Stimulated activated CD4-positive, alpha-beta T cell treated with anti-CD3 and anti-CD28 coated beads, Interleukin-1b, Interleukin-23, amount 100 ng/mL, for 48 hours (primary cell): ENCODE data around the gene ACTR1A.
"Not testable (repeated sequence)": the region's sequence is repeated elsewhere in the genome, so short reads cannot be mapped to it uniquely, and the experiment has no call there.

Experiments
- DNase-seq: peaks from one replicate; pipeline ENCODE4 v3.0.0-alpha.2; 2020

The ACTR1A gene

DNA sequence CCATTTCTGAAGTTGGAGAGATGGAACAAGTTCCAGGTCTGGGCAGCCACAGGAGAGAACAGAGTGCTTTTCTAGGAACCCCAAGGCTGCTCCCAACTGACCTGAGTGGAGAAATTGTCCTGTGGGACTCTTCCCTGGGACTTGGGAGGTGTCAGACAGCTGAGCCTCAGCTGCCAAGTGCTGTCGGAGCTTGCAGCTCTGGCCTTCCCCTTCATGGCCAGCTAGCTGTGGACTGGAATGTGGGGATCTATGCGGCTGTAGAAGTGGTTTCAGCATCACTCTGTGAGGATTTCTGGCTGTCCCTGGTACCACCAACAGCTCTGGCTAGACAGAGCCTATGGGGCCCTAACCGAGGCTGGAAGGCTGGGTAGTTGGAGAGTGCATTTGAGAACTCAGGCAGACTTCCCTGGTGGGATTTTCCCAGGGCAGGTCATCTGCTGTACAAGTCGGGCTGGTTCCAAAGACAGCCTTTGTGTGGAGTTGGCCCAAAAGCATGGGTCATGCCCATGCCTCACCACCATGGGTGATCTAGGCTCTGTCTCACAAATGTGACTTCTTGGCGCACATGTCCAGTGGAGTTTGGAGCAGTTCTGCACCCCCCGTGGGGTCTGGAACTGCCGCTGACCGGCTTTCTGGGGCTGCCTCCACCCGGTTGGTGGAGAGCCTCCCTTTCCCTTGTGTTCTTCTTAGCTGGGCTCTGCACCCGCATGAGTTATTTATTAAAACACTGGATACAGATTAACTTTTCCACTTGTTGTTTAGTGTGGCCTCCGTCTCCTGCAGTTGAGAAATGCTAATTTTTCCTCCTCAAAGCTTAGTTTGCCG, 12.2 kb upstream of the ACTR1A start:
- no peak for DNase-seq

DNA sequence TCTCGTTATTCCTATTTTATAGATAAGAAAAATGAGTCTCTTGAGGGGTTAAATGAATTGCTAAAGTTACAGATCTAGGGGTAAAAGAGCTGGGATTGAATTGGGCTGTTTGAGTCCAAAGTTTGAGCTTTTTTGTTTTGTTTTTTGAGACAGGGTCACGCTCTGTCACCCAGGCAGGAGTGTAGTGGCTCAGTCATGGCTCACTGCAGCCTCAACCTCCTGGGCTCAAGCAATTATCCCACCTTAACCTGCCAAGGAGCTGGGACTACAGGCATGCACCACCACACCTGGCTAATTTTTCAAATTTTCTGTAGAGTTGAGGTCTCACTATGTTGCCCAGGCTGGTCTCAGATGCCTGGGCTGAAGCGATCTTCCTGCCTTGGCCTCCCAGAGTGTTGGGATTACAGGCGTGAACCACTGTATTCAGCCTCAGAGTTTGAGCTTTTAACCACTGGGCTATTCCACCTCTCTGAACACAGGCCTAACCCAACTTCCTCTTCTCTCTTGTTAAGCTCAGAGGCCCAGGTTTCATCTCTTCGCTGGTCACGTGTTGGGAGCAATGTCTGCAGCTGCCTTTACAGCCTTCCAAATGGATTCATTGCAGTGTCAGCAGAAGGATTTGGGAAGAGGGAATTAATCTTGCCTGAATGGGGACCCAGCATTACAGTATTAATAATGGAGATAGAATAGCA, 9.2 kb upstream of the ACTR1A start:
- DNase-seq: no peak

DNA sequence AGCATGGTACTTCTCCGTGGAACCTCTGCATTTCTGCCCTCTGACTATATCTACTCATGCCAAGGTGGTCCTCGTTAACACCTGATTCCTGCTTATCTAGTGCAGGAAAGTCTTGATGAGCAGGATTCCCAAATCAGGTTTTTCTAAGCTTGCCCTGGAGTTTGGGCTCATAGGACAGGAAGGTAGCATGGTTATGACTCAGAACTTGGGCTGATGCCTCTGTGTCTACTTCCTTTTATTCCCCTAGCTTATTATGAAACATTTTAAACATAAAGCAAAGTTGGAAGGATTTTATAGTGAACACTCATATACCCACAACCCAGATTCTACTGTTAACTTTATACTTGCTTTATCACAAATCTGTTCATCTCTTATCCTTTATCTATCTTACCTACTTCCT, 6.9 kb upstream of the ACTR1A start:
- DNase-seq: no peak

DNA sequence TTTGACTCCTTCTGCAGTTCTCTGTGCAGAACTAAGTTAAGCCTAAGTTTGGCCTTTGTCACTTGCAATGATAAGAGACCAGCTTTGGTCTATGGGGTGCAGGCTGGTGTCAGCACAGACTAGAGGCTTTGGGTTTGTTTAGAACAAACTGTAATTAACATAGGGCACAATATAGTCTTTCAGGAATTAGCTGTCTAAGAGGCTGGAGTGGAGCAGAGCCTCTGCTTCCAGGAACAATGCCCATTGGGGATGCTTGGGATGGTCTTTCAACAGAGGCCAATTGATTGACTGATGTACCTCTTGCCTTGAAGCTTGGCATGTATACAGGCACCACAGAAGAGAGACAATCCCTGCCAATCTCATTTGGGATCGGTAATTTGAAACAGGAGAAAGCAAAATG, 6.0 kb upstream of the ACTR1A start:
- DNase-seq: no peak

DNA sequence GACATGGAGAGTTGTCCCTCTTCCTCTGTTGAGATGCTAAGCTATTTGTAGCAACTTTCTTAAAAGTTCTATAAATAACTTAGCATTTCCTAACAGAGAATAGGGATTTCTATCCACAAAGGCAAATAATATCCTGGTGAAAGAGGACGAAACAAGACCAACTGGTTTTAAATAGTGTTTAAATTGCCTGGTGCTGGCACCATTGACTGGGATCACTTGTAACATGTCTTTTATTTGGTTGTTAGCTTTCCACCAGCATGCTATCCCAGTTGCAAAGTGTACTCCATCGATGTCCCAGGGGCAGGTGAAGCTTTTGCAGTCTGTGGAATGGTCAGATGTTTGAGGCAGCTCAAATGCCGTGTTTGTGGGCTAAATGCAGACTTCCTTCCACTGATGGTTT, 5.0 kb upstream of the ACTR1A start:
- no peak for DNase-seq

DNA sequence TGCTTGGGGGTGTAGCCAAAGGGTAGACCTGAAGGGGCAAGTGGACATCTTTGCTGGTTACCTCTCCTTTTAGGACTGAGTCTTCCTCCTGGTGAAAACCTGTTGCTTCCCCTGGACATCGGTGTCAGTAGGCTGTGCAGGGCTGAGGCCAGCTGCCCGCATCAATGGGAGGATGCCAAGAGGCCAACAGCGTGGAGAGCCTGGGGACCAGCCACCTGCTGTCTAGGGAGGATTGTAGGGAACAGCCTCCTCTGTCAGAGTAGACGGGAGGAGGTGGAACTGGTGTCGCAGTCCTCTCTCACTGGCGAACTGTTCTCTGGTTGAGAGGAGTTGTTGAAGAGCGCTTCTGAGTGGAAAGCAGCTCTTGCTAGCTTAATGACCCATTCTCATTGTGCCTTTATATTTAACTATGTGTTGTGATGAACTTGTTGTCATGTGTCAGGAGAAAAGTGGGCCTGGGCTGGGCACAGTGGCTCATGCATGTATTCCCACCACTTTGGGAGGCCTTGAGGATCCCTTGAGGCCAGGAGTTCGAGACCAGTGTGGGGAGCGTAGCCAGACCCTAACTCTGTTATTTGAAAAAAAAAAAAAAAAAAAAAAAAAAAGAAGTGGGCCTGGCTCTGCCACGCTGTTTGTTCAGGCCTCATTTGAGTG, 3.1 kb upstream of the ACTR1A start:
- DNase-seq: no peak

DNA sequence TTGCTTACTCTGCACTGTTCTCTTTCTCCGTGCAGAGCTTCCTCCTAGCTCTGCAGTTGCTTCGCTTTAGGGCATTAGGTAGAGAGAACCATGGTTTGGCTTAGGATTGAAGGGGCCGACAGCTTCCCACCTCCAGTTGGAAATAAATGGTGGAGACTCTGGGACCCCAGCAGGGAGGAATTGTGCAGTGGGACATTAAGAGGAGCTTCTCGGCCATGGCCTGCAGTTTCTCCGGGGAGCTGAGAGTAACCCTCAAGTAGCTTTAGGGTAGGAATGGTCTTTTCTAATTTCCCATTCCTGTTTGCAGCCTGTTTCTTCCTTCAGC, 2.4 kb upstream of the ACTR1A start:
- DNase-seq: no peak

DNA sequence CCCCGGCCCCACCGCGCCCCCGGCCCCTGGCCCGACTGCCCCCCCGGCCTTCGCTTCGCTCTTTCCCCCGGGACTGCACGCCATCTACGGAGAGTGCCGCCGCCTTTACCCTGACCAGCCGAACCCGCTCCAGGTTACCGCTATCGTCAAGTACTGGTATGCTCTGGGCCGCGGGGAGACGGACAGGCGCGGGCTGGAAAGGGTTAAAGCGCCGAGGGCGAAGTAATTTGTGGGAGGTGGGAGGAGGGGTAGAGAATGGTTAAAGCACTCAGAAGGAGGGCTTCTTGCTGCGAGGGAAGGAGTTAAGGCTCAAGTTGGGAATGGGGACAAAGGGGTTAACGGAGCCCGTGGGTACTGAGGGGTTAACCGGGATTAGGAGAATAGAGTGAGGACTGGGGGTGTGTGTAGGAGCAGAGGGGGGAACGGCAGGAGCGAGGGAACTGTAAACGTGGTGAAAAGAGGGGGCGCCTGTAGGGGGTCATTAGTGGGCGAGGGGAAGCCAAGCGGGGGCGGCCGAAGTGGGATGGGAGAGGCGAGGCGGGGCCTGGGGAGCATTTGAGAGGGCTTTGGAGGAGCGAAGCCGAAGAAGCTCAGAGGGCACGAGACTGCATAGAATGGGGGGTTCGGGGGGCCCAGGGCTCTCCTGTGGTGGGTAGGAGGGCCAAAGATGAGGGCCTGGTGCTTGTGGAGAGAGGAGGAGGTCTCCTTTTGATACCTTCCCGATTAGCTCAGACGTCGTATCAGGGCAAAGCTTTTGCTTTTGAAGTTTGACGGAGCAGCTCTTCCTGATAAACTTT, 1.9 kb upstream of the ACTR1A start:
- DNase-seq: peak; percentile 31

DNA sequence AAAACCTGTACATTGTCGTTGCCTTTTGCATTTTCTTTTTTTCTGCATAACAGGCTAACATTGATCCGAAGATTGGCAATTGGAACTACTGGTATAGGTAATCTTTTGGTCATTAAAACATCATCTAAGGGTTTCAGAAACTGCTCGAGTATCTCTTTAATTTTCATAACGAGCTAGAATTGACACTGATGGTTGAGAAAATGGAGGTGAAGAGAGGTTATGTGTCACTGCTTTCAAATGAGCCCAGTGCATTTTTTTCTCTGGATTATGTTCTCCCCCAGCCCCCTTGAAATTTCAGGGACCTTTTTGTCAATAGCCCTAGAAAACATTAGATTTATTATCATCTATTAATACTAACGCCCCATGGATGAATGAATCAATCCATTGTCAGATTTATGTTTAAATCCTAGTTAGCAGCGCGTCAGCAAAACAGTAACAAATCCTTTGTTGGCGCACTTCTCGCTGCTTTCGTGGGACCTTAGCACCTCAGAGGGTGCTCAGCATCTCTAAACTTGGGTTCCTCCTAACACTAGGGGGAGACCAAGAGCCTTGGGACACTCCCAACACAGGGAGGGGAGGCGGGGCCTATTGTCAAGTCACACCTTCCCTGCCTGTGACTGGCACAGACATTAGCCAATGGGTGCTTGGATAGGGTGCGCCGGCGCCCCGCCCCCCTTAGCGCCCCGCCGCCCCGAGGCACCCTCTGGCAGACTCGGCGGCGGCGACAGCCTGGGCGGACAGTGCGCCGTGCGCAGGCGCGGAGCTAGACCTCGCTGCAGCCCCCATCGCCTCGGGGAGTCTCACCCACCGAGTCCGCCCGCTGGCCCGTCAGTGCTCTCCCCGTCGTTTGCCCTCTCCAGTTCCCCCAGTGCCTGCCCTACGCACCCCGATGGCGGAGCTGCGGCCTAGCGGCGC, 1.0 kb upstream of the ACTR1A start, which contains the start of gene SUFU:
Gene SUFU, plus strand, starts transcription at position 709 of the 915 bp plus-strand sequence. Its CDS starts 181 bp downstream, at position 890.
- peak; percentile 99 for DNase-seq

DNA sequence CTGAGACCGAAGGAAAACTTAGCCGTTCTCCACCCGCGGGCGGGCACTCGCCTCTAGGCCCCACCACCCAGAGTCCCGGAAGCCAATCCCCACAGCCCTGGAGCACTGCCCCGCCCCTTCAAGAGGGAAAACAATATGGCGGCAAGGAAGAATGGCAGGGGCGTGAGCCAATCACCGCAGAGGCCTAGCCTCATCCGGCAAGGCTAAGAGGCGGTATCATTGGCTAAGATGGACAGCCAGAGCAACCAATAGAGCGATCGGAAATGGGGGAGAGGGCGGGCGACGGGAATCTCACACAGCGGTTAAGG, 529 bp downstream of the ACTR1A start:
- peak; percentile 99 for DNase-seq

DNA sequence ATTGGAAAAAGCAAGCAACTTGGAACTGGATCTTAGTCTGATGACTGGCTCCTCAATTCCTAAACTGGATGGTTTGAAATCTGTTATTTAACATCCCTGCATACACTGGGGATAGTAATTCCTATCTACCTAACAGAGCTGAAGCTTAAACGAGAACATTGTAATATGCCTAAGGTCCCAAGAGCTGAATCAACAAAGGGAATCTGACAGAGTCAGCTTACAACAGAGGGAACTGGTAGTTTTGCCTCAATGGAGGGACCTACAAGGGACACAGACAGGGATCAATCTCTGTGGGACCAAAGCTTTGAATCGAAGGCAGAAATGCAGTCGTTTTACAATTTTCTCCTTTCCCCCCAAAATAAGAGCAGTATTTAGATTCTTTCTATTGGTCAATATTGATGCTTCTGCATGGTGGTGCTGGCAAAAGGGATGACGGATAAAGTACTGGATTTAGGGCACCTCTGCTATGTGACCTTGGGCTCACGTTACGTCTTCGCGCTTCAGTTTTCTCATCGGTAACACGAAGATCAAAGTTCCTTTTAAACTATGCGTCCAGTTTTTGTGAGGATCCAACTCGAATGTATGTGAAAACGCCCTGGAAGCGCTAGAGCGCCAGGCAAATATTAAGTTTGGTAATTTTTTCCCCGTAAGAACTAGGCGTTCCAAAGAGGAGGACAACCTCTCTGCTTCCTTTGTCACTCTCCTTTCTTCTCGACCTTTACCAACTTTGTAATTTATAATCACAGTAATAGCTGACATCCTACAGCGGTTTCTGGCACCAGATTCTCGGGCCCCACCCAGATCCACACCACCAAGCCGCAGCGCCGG, 1.1 kb downstream of the ACTR1A start:
- DNase-seq: no peak

DNA sequence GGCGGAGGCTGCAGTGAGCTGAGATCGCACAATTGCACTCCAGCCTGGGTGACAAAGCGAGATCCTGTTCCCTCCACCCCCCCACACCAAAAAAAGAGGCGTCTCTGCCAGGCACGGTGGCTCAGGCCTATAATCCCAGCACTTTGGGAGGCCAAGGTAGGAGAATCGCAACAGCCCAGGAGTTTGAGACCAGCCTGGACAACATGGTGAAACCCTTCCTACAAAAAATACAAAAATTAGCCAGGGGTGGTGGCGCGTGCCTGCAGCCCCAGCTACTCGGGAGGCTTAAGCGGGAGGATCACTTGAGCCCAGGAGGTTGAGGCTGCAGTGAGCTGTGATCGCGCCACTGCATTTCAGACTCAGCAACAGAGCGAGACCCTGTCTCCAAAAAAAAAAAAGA, 1.8 kb downstream of the ACTR1A start:
- DNase-seq: not testable (repeated sequence)

DNA sequence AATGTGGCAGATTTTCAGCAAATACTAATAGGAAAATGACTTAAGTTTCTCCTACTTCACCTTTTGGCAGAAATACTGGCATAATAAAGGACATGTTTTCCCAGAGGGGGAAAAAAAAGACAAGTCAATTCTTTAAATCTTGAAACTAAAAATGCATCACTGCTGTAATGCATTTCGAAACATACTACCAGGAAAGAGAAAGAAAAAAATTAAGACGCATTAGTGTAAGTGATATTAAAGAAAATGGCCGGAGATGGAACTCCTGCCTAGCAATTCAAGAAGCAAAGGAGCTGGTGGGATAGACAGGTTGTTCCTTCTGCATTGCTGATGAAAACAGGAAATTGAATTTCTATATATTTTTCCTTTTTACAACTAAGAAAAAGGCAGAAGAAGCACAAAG, 3.2 kb downstream of the ACTR1A start:
- DNase-seq: no peak

DNA sequence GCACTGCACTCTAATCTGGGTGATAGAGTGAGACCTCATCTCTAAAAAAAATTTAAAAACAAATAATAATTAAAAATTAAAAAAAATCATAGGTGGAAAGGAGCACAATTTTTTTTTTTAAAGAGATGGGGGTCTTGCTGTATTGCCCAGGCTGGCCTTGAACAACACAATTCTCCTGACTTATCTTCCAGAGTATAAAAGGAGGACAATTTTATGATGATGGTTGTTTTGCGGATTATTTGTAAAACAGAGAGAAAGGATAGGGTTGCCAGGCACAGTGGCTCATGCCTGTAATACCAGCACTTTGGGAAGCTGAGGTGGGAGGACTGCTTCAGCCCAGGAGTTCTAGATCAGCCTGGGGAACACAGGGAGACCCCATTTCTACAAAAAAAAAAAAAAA, 5.0 kb downstream of the ACTR1A start:
- DNase-seq: no peak

DNA sequence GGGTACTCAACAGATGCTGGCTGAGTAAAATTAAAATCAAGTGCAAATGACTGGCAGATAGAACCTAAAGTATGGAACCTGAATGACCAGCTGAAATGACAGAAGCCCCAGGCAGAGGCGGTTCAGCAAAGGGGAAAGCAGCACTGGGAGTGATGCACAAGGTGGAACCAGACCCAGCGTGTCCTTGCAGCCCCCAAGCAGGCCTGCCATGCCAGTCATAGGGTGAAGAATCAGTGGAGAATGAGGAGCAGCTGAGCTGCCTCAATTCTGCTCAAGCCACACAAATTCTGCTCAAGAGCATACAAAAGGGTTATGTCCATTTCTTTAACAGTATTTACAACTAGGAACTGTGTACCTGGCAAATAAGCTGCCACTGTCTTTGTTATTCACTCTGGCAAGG, 8.7 kb downstream of the ACTR1A start:
- DNase-seq: no peak

DNA sequence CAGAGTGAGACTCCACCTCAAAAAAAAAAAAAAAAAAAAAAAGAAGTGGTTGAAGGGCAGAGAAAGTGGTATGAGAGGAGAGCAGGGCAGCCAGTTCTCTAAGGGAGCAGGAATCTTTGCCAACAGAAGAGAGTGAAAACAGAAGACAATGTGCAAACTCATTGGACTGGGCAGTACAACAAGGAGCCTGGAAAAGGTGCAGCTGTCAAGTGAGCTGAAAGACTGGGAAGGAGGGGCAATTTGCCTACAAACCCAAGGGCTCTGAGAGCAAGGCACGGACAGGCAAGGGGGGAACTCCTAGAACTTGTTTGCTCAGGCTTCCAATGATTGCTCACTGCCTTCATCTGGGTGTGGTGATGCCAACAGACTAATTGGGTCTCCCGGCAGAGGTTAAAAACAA, 9.5 kb downstream of the ACTR1A start:
- no peak for DNase-seq

DNA sequence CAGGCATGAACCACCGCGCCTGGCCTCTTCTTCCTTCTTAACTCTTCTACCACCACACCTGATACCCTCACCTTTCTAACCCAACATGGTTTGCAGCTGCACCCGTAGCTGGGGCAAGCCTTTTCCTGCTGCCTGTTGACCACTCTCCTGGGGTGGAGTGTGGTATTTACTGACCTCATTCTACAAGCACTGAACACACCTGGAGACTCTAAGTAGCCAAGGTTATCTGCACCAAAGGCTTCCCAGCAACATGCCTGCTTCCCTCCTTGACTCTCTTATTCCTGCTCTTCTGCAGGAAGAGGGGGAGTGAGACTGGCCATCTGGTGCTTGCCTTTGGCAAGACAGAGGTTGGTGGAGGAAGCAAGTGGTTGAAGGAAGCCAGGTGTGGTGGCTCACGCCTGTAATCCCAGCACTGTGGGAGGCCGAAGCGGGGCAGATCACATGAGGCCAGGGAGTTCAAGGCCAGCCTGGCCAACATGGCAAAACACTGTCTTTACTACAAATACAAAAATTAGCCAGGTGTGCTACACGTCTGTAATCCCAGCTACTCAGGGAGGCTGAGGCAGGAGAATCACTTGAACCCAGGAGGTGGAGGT, 10.1 kb downstream of the ACTR1A start:
- DNase-seq: no peak

DNA sequence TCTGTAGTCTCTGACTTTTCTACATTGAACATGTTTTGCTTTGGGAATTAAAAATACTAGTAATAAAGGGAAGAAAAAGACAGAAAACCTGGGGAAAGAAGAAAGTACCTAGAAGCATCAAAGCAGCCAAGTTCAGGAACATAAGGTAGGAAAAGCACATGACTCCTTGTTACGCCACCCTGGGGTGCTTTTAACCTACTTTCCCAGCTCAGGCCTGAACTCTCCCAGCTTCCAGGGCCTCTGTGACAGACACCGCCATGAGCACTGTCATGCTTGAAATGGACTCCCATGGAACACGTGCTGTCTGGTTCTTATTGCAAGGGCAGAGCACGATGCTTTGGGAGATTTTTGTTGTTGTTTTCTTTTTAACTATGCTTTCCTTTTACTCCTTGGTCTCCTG, 11.4 kb downstream of the ACTR1A start:
- no peak for DNase-seq

DNA sequence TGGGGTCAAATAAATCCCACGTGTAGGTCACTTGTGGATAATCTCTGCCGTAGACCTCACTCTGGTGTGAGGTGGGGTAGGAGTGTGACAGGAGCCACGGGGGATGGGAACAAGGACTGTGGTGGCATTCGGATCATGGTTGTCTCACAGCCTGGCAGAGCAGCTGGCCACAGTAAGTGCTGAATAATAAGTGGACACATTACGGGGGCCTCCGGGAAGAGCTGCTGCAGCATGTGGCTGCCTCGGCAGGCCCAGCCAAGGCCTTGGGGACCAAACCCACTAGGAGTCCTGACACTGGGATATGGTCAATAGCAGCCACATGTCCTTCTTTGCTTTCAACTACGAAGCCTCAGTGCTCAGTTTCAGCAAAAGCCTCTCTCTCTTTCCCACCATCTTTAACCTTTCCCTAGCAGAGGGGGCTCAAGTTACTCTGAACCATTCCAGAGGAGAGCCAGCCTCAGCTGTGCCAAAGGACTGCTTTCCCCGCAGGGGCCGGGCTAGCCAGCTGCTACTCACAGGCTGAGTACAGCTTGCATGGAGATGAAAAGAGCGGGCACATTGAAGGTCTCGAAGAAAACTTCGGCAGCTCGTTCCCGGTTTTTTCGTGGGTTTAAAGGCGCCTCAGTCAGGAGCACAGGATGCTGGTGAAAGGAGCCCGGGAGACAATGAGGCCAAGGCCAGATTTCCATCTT, 17.3 kb downstream of the ACTR1A start:
- no peak for DNase-seq

DNA sequence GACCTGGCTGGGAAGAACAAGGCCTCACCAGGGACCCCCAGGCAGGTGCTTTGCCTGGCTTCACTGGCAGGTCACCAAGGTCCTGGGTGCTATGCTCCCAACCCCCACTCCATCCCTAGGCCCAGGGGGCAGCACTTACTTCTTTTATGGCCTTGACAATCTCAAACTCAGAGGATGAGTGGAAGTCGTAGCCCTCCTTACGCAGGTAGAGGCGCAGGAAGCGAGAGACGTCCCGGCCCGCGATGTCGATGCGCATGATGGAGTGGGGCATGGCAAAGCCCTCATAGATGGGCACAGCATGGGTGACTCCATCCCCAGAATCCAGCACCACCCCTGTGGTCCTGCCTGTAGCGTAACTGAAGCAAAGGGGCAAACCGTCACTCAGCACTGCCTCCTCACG, 18.5 kb downstream of the ACTR1A start:
- no peak for DNase-seq
